RPMI7951 (cell line): ENCODE results near the gene RELT. TPM values are rescaled to one million over a fixed set of nuclear protein-coding genes. Genes with fewer than 3 reads are reported as not detected.

Source experiments
- DNase-seq: peaks from one replicate; pipeline ENCODE4 v3.0.0-alpha.2; 2012; ENCODE audit warnings: low read depth
- total RNA-seq: library from RNA; depleted of rRNA; stranded (reverse); fragments of >200 nt; shearing (Covaris generic); gene quantifications from 2 replicates; pipeline ENCODE4 v1.2.3, GENCODE V29; 2014

Gene RELT
- total RNA-seq, 1 experiment from 2014 or later = 4.2 TPM

DNA sequence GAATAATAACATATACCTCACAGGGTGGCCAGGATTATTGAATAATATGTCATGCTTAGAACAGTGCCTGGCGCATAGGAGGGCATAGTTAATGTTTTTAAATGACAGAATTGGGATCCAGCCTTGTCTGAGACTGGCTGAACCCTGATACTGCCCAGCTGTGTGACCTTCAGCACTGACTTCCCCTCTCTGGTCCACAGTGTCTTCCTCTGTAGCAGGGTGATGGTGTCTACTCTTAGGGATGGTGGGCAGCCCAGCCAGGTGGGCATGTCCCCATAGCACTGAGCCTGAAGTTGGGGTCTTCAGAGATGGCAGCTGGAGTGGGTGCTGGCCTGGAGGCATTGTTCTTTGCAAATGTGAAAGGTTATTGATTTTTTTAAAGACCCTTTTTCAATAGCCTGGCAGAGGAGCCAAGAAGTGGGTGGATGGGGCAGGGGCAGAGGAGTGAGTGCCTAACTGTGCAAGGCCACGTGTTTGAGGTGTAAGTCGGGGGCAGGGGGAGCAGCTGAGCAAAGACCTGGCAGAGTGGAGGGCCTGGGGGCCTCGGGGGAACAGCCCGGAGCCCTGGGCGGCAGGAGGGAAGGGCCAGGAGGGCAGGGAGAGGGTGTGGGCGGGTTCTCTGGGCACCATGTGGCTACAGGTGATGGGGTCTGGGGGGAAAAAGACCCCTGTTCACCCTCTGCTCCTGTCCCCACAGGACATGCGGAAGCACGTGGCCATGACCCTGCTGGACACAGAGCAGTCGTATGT lies 29.8 kb upstream of the RELT start:
- DNase-seq = no peak

DNA sequence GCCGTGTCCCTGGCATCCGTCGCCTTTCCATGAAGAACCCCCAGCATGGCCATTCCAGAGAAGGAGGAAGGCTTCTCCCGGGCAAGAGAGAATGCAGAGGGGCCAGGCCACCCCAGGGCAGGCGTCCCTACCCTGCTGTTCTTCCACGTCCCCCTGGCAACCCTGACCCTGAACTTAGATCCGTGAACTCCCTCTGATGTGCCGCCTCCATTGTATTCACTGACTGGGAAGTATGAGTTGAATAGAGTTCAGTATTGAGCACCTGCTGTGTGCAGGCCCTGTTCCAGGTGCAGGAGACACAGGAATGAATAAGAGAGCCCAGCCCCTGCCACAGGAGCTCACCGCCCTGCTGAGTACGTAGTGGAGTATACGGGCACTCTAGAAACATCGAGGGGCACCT lies 29.1 kb upstream of the RELT start:
- DNase-seq = no peak

DNA sequence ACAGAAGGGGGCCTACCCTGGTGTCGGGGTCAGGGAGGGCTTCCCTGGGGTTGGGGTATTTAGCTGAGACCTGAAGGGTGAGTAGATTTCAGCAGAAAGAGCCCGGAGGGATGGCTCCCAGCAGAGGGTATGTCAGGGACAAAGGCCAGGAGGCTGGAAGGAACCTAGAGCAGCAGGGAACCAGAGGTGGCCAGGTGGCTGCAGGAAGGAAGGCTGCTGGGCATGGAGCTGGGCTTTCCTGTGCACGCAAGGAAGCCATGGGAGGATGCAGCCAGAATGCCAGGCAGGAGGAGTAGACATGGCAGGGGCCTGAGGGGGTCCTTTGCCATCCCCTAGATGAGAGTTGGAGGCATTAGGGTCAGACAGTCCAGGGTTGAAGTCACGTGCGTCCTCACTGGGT lies 27.4 kb upstream of the RELT start:
- no peak for DNase-seq

DNA sequence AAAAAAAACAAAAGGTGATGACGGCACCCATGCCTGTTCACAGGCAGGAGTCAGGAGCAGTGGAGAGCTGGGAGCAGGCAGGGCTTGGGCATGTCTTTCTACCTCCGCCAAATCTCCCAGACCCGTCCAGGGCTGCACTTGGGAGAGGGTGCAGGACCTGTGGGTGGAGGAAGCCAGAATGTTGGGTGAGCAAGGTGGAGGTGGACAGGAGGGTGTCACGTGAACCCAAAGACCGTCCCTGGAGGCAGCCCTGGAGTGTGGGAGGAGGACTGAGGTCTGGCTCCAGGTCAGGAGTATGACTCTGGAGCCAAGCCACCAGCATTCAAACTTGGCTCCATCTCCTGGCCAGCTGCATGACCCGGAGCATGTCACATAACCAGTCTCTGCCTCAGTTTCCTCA lies 26.6 kb upstream of the RELT start:
- no peak for DNase-seq

DNA sequence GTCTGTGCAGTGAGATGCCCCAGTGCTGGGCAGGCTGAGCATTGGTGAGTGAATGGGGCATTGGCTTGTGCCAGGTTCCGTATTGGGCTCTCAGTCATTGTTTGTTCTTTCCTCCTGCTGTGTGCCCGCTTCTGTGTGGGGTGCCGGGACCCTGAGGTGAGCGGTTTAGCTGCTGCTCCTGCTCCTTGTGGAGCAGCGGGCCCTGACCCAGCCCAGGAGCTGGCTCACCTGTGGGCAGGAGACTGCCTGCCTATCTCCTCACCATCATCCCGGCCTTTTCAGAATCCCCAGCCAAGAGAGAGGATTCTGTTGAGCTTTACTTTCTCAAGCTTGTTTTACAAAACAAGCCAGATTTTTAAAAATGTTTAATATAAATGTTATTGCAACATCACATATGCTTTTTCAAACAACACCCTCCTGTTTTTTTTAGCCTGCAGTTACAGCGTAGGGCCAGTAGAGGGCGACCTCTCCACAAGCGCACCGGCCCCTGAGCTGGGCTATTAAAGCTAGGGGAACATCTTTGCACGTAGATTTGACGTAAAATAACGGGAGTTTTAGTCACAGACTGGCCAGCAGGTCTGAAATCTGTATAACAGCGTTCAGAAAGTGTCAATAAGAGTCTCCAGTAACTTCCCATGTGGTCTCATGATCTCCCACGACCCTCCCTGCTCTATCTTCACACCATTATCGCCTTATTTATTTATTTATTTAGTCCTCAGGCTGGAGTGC lies 25.1 kb upstream of the RELT start:
- DNase-seq = peak; percentile 58

DNA sequence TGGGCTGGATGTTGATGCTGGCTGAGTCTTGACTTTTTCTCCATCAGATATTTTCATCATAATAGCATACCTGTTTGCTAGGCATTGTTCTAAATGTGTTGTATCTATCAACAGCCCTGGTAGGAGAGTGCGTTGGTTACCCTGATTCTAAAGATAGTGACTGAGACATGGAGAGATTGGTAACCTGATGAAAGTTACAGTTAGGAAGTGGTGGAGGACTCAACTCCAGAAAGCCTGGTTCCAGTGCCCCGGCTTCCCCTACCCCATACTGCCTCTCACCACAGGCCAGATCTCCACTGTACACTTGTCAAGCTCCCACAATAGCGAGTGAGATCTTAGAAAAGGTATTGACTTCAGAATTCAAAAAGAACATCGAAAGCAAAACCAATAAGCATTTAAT lies 22.8 kb upstream of the RELT start:
- DNase-seq = no peak

DNA sequence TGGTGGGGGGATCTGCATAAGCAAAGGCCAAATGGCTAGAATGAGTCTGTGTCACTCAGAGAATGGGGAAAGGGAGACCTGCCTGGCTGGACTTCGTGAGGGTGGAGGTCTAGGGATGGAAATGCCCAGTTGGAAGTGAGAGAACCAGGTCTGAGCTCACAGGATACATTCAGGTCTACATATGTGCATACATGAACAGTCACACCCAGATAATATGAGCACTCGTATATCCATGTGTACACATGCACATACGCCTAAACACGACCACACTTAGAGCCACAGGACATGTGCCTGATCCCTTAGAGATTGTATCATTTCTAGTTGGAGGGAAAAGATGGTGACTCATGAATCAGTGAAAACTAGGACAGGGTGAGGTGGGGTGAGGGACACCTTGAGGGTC lies 21.1 kb upstream of the RELT start:
- no peak for DNase-seq

DNA sequence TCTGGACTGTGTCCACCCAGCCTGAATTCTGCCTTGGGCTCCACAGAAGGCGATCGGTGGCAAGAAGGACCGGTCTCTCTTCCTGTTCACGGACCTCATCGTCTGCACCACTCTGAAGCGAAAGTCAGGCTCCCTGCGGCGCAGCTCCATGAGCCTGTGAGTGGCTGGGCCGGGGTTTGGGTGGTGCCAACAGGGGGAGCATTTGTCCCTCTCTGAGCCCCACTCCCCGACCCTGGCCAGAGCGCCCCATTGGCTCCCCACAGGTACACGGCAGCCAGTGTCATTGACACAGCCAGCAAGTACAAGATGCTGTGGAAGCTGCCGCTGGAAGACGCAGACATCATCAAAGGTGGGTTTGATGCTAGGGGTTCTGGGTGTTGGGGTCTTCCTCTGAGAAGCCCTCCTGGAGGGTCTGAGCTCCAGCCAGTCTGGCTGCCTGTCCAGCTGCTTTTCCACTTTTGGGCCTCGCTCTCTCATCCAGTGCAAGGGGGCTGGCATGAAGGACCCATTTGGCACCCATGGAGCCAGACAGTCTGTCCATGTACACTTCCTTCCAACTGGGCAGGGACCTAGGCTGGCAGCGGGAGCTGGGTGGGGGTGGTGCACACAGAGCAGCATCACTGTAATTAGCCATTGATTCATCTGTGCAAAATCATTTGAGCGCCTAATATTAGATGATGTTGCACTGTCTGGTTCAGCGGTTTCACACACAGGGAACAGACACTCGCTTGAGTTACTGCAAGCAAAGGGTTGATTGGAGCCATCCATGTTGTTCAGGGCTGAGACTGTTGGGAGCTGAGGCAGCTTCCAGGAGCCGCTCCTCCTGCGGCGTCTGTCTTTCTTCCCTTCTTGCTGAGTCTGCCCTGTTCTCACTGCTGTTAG lies 19.0 kb upstream of the RELT start:
- no peak for DNase-seq

DNA sequence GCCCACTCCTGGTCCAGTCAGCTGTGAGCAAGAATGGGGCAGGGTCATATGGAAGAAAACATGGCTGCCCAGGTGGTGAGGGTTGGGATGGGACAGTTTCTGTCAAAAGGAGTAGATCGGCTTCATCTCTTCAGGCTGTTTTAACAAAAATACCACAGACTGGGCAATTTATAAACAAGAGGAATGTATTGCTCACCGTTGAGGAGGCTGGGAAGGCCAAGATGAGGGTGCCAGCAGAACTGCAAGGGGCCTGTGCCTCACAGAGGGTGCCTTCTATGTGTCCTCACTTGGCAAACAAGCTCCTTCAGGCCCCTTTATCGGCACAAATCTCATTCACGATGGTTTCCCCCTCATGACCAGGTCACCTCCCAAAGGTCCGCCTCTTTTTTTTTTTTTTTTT lies 18.1 kb upstream of the RELT start:
- DNase-seq = no peak

DNA sequence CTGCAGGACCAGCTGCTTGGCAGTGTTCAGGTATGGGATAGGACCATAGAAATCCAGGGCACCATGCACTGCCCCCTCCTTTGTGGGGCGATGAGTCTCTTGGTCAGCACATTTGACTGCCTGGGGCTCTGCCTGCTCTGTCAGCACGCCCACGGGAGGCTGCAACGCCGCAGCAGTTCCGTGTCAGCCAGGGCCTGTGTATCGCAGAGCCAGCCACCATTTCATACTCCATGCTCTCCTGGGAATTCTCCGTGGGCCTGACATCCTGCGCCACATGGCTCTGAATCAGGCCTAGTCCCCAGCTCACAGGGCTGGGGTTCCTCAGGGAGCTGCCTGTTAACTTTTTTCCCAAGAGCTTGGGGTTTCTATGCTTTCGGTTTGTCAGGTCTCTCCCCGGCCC lies 16.9 kb upstream of the RELT start:
- DNase-seq = no peak

DNA sequence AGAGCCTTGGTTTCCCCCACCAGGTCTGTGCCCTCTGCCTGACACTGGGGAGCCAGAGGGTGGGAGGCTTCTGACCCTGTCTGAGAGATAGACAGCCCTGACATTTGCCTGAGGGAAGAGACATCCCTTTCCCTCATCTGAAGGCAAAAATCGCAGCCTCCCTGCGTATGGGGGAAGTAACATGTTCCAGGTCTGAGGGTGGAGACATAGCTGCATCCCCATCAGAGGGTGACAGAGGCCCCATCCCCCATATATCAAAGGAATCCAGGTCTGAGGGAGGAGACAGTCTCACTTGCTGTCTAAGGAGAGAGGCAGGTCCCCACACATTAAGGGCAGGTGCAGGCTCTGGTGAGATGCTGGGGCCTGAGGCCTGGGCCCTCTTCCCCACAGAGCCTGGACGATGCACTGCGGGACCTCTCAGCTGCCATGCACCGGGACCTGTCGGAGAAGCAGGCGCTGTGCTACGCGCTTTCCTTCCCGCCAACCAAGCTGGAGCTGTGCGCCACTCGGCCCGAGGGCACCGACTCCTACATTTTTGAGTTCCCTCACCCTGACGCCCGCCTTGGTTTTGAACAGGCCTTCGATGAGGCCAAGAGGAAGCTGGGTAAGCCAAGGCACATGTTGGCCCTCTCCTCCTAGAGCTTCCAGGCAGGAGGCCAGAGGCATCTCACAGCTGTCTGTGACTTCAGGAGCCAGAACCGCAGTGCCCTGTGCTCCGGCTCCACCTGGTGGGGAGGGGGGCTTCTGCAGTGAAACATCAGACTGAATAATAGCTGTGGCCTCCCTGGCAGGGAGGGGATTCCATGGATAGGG lies 16.1 kb upstream of the RELT start:
- DNase-seq = peak; percentile 25

DNA sequence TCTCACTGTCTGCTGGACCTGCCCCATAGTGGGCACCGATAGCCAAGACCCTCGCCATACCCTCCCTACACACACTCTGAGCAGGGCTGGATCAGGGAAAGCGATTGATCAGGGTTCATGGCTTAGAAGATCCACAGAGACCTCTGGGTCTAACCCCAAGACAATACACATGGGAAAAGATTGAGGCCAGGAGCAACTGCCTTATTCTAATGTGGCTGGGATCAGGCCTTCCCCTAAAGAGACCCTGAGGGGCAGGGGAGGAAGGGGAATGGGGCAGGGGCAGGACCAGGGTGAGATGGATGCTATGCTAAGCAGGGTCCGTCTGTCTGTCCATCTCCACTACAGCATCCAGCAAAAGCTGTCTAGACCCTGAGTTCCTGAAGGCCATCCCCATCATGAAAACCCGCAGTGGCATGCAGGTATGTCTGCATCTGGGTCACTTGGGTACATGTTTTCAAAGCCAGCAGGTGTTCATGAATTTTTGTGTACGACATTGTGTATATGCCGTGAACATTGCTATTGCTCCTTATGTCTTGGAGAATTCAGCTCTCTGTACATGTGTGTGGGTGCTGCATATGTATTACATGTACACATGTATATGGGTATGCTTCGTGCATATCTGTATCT lies 15.3 kb upstream of the RELT start:
- no peak for DNase-seq

DNA sequence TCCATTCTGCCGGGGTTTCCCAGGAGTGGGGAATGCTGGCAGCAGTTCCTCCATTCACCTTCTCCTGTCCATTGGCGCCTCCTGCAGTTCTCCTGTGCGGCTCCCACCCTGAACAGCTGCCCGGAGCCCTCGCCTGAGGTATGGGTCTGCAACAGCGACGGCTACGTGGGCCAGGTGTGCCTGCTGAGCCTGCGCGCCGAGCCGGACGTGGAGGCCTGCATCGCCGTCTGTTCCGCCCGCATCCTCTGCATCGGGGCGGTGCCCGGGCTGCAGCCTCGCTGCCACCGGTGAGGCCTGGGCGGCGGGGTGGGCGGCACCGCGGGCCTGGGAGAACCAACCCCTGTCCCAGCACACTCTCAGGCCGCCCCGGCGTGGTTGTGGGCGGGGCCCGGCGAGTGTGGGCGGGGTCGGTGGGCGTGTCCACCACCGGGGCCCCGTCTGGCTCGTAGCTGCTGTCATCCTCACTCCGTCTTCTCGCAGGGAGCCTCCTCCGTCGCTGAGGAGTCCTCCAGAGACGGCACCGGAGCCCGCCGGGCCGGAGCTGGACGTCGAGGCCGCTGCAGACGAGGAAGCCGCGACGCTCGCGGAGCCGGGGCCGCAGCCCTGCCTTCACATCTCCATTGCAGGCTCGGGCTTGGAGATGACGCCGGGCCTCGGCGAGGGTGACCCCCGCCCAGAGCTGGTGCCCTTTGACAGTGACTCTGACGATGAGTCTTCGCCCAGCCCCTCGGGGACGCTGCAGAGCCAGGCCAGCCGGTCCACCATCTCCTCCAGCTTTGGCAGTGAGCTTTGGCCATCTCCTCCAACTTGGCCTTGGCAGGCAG lies 14.0 kb upstream of the RELT start:
- DNase-seq = no peak

DNA sequence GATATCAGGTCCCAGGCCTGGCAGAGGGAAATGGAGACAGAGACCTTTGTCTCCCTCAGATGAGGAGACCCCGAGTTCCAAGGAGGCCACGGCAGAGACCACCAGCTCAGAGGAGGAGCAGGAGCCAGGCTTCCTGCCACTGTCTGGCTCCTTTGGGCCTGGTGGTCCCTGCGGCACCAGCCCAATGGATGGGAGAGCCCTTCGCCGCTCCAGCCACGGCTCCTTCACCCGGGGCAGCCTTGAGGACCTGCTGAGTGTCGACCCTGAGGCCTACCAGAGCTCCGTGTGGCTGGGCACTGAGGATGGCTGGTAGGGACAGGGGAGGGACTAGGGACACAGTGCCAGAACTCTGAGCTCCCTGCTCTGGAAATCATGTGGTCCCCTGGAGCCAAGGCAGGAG lies 13.1 kb upstream of the RELT start:
- DNase-seq = no peak

DNA sequence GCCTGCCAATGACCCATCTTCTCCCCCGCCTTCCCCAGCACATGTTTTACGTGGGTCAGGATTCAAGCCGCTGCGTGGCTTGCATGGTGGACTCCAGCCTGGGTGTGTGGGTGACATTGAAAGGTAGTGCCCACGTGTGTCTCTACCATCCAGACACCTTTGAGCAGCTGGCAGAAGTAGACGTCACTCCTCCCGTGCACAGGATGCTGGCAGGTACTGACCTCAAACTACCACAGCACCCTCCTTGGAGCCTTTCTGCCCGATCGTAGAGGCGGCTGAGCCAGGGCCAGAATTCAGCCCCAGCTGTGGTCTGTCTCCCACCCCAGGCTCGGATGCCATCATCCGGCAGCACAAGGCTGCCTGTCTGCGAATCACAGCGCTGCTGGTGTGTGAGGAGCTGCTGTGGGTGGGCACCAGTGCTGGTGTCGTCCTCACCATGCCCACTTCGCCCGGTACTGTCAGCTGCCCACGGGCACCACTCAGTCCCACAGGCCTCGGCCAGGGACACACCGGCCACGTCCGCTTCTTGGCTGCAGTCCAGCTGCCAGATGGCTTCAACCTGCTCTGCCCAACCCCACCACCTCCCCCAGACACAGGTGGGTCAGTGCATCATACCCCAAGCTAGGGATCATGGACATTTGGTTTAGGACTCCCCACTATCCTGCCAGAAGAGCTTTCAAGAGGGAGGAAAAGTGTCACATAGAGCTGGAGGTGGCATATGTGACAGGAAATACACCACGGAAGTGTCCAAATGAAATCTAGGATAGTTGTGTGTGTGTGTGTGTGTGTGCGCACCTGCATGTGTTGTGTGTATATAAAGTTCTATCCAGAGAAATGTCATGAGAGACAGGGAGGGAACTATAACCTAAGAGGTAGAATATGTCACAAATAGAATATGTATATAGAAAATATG lies 10.6 kb upstream of the RELT start:
- DNase-seq = no peak

DNA sequence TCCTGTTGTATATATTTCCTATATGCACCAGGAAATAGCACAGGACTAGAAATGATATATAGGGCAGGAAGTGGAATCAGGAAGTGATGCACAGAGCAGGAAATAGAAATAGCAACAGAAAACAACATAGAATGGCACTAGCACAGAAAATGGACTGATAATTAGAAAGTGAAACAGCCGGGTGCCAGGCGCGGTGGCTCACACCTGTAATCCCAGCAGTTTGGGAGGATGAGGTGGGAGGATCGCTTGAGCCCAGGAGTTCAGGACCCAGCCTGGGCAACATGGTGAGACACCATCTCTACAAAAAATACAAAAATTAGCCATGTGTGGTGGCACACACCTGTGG lies 10.0 kb upstream of the RELT start:
- DNase-seq = no peak

DNA sequence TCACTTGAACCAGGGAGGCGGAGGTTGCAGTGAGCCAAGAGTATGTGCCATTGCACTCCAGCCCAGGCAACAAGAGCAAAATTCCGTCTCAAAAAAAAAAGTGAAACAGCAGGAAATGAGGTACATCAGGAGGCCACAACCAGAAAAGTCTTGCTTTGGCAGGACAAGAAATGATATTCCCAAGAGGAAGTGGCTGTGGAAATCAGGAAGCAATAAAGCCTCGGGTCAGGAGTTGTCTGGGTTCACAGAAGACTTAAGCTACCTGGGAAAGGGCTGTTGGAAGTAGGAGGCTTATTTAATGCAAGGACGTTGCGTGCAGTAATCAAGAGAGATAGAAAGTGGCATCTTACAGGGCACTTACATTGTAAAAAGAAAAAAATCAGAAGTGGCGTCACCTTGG lies 9.2 kb upstream of the RELT start:
- DNase-seq = no peak

DNA sequence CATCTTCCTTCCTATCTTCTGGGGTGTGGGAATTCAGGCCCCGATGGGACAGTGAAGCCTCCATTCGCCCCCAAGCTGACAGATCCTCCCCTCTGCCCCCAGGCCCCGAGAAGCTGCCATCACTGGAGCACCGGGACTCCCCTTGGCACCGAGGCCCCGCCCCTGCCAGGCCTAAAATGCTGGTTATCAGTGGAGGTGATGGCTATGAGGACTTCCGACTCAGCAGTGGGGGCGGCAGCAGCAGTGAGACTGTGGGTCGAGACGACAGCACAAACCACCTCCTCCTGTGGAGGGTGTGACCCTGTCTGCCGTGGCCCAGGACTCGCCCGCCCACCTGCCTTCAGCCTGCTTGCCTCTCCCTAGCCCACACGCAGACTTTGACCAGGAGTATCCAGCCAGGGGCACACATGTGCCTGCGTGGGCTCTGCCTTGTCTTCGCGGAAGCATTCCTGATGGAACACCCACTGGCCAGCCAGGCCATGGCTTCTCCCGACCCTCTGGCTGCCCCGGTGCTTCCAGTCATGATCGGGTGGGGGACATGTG lies 8.6 kb upstream of the RELT start:
- no peak for DNase-seq

DNA sequence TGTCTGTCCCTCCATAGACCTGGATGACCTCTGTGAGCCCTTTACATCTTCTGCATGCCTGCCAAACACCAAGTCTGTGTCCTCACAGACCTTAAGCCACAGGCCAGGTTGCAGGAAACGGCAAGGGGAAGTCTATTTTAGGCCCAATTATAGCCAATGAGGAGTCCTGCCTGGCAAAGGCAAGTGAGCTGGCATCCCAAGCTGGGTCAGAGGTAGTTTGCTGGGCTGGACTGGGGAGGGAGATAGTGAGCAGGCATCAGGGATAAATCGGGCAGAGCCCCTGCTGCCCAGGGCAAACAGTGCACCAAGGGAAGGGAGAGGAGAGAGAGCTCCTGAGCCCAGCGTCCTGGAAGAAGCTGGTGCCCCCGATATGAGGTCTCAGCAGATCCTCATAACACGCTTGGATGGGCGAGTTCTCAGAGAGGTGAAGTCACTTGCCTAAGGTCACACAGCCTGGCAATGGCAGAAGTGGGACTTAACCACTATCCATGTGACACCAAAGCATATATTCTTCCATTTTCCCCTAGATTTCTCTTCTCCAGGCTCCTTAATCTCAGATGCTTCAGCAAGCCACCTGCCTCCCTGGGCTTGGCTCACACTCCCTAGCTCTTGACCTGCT lies 3.7 kb upstream of the RELT start:
- DNase-seq = peak; percentile 20
